ENCODE measurements around the gene IER2. TPM values are rescaled to one million over a fixed set of nuclear protein-coding genes. Genes with fewer than 3 reads are reported as not detected.

The IER2 gene
- total and polyA plus RNA-seq, 2 donors (not counting 3 experiments of a cell fraction or from before 2014, with no cell fraction given): 60.6 to 81.6 TPM

- Histone ChIP-seq H3K4me1 (ENCODE audit: control insufficient read depth, extremely low read depth, insufficient read depth, low read length) (no peaks in the 10 kb centered on the region), H2AFZ (ENCODE audit: low read depth, low read length) (no peak overlapping the region), H3K27me3 (ENCODE audit: control insufficient read depth in 2 of 2, insufficient read depth in 2 of 2, low read length in 2 of 2) (no peaks in the 10 kb centered on the region), H3K27ac (ENCODE audit: insufficient read depth, low read depth, low read length) (no peak overlapping the region), H3K79me2 (ENCODE audit: control insufficient read depth, insufficient read depth, low read length) (peaks cover 10% of the 10 kb centered on the region), H3K4me2 (ENCODE audit: insufficient read depth, low read length) (no peak overlapping the region), H3K9me1 (replicated peaks; ENCODE audit: control insufficient read depth, extremely low read depth, insufficient read depth, low read length) (no peaks in the 10 kb centered on the region), H4K20me1 (replicated peaks; ENCODE audit: control insufficient read depth, extremely low read depth, insufficient read depth, low read length) (no peaks in the 10 kb centered on the region), H3K9ac (replicated peaks; ENCODE audit: extremely low read depth, insufficient read depth, low read length) (no peak overlapping the region), H3K4me3 (replicated peaks in 1 of 3; ENCODE audit: insufficient read depth in 1 of 3, low read depth in 1 of 3, low read length in 3 of 3) (no peak overlapping the region), H3K9me3 (replicated peaks; ENCODE audit: control insufficient read depth, insufficient read depth, low read length) (no peaks in the 10 kb centered on the region), H3K36me3 (ENCODE audit: control insufficient read depth in 2 of 2, extremely low read depth in 1 of 2, insufficient read depth in 2 of 2, low read length in 2 of 2) (peaks cover 12 to 36% of the 10 kb centered on the region in 2 experiments)
- no TSS peak for BruUV-seq (replicated peaks)
- ChIA-PET POLR2A (no interaction called here), CTCF (no interaction called here)
- intact Hi-C loops (cut with micrococcal nuclease): no loop called here
- FAIRE-seq (no peak), DNase-seq (ENCODE audit: low read depth, low spot score) (no peak)
- dilution Hi-C loops (cut with MboI; ENCODE audit: extremely low pct_ligation_motif_present, low sequenced_read_pairs): no loop called here
- no peak for TF ChIP-seq POLR2AphosphoS5 (IDR thresholded peaks at IDR 0.05; ENCODE audit: insufficient read depth, low read depth, low read length)
- no peak for TF ChIP-seq POLR2A (IDR thresholded peaks at IDR 0.05; ENCODE audit: low read depth, low read length)
- TF ChIP-seq, protein P1, sequence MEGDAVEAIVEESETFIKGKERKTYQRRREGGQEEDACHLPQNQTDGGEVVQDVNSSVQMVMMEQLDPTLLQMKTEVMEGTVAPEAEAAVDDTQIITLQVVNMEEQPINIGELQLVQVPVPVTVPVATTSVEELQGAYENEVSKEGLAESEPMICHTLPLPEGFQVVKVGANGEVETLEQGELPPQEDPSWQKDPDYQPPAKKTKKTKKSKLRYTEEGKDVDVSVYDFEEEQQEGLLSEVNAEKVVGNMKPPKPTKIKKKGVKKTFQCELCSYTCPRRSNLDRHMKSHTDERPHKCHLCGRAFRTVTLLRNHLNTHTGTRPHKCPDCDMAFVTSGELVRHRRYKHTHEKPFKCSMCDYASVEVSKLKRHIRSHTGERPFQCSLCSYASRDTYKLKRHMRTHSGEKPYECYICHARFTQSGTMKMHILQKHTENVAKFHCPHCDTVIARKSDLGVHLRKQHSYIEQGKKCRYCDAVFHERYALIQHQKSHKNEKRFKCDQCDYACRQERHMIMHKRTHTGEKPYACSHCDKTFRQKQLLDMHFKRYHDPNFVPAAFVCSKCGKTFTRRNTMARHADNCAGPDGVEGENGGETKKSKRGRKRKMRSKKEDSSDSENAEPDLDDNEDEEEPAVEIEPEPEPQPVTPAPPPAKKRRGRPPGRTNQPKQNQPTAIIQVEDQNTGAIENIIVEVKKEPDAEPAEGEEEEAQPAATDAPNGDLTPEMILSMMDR (IDR thresholded peaks at IDR 0.05; ENCODE audit: extremely low read depth in 1 of 2, insufficient read depth in 1 of 2, low read depth in 1 of 2, low read length in 2 of 2): no peak
- TF ChIP-seq FOS (IDR thresholded peaks at IDR 0.05; ENCODE audit: borderline replicate concordance, insufficient read depth, low read length): no peak
- no peak for TF ChIP-seq MYC (IDR thresholded peaks at IDR 0.05; ENCODE audit: low read depth, low read length)
- TF ChIP-seq GATA2 (IDR thresholded peaks at IDR 0.05; ENCODE audit: insufficient read depth, insufficient read length, low read depth, low read length): no peak
- TF ChIP-seq, protein P2, sequence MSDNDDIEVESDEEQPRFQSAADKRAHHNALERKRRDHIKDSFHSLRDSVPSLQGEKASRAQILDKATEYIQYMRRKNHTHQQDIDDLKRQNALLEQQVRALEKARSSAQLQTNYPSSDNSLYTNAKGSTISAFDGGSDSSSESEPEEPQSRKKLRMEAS (IDR thresholded peaks at IDR 0.05; ENCODE audit: insufficient read depth, insufficient read length): no peak
- no peak for TF ChIP-seq EZH2 (IDR thresholded peaks at IDR 0.05; ENCODE audit: borderline replicate concordance, low read depth, low read length, severe bottlenecking)
- TF ChIP-seq JUN (IDR thresholded peaks at IDR 0.05; ENCODE audit: borderline replicate concordance, insufficient read depth, insufficient read length, low read depth): no peak
These were observed 11.4 kb upstream of the IER2 start for GRCh38 chr19:13138916-13139198.

Data from endothelial cell of umbilical vein (primary cell).